Tibial artery (tissue), 4 donors: Measurements from ENCODE around the gene NHLRC4.

Experiments used
- DNase-seq, 2 donors: peaks; one replicate each; pipeline ENCODE4 v3.0.0-alpha.2; 2019
- H3K27ac ChIP-seq, 2 donors: fragments of 200-600 bp; sonication (generic) in 1 of 2; 1 replicate in 1 of 2; 2 replicates in 1 of 2; pipeline ENCODE4 v1.5.1; 2018 to 2019; ENCODE audit warnings: mild to moderate bottlenecking in 1 of 2
- H3K27me3 ChIP-seq, 2 donors: fragments of 200-600 bp; sonication (generic) in 1 of 2; one replicate each; pipeline versions ENCODE4 v1.5.1 to v1.6.0; 2016 to 2019
- H3K36me3 ChIP-seq, 3 donors: fragments of 200-600 bp; sonication (generic) in 2 of 3; one replicate each; pipeline ENCODE4 v1.5.1; 2016 to 2019; ENCODE audit warnings: mild to moderate bottlenecking in 2 of 3
- H3K4me1 ChIP-seq, 4 donors: fragments of 200-600 bp; sonication (generic) in 2 of 4; 1 replicate in 3 of 4; 2 replicates in 1 of 4; pipeline ENCODE4 v1.5.1; 2016 to 2019
- H3K4me3 ChIP-seq, 2 donors: fragments of 200-600 bp; sonication (generic) in 1 of 2; 1 replicate in 1 of 2; 2 replicates in 1 of 2; pipeline ENCODE4 v1.5.1; 2018 to 2019; ENCODE audit warnings: mild to moderate bottlenecking in 2 of 2
- H3K9me3 ChIP-seq, 3 donors: fragments of 200-600 bp; sonication (generic) in 1 of 3; one replicate each; pipeline ENCODE4 v1.5.1; 2016 to 2019
- CTCF ChIP-seq, 2 experiments: fragments of 200-600 bp in 1 of 2; fragments of 450-650 bp in 1 of 2; IDR thresholded peaks; one replicate each; pipeline ENCODE4 v1.5.1; 2017 to 2019; ENCODE audit warnings: antibody characterized with exemption in 2 of 2, mild to moderate bottlenecking in 1 of 2, moderate library complexity in 1 of 2
- intact Hi-C: fragments of 100-400 bp; cut with DNase I; formaldehyde crosslinking; loops from one replicate; pipeline ENCODE4 v1.15.0; 2023; ENCODE audit warnings: low total_unique reads

Gene NHLRC4

GRCh38 chr16:528111-529011 is 38.4 kb upstream of the NHLRC4 start:
- H3K4me3 ChIP-seq = peak overlapping the region; percentile 69 to 79
- no peak for TF ChIP-seq CTCF (IDR thresholded peaks at IDR 0.05)
- no peaks in the 10 kb centered on the region for H3K27me3 ChIP-seq
- H3K4me1 ChIP-seq = peaks cover 0 to 59% (median 38%) of the 10 kb centered on the region in 4 donors
- H3K36me3 ChIP-seq = peaks cover 0 to 7% (median 0%) of the 10 kb centered on the region in 3 donors
- peak overlapping the region; percentile 96 to 98 for H3K27ac ChIP-seq
- no peak for DNase-seq
- H3K9me3 ChIP-seq = no peaks in the 10 kb centered on the region
- intact Hi-C loops = no loop called here

- peak overlapping the region; percentile 69 to 79 for H3K4me3 ChIP-seq
- no peak for TF ChIP-seq CTCF (IDR thresholded peaks at IDR 0.05)
- peaks cover 0 to 56% (median 38%) of the 10 kb centered on the region in 4 donors for H3K4me1 ChIP-seq
- intact Hi-C loops = no loop called here
- peaks cover 0 to 12% (median 0%) of the 10 kb centered on the region in 3 donors for H3K36me3 ChIP-seq
- H3K9me3 ChIP-seq = no peaks in the 10 kb centered on the region
- H3K27me3 ChIP-seq = no peaks in the 10 kb centered on the region
- no peak overlapping the region for H3K27ac ChIP-seq
- DNase-seq = no peak
Measured at GRCh38 chr16:529012-529575, 37.7 kb upstream of the NHLRC4 start.

DNA sequence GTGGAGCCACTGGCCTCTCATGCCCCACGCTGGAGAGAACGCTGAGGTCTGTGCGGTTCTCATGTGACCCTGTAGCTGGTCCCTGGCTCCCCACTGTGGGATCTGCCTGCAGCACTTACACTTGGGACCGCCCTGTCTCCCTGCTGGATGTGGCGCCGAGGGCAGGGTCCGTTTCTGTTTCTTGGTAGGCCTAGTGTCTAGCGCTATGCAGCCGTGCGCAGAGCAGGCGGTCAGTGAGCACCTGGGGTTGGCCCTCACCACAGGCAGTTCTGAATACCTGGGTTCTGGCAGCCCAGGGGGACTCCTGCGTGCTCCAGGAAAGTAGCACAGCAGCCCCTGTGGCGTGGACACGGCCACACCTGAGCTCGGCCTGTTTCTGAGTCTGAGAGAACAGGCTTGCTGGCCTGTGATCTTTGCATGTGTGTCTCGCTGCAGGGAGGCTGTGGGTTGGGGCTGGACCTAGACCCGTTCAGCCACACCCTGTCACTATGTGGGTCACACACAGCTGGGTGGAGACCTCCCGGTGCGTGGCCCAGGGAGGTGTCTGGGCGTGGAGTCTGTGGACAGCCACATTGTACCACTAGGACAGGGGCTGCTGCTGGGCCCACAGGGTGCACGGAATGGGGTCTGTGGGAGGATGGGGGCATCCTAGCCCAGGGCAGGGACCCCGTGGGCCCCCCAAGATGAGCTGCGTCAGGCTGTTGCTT is 36.5 kb upstream of the NHLRC4 start:
- Histone ChIP-seq H3K27me3 (no peaks in the 10 kb centered on the region), H3K27ac (no peak overlapping the region), H3K36me3 (peaks cover 0 to 19% (median 0%) of the 10 kb centered on the region in 3 donors), H3K4me1 (peaks cover 0 to 46% (median 34%) of the 10 kb centered on the region in 4 donors), H3K4me3 (no peak overlapping the region), H3K9me3 (no peaks in the 10 kb centered on the region)
- no peak for TF ChIP-seq CTCF (IDR thresholded peaks at IDR 0.05)
- DNase-seq = no peak
- intact Hi-C loops = no loop called here

DNA sequence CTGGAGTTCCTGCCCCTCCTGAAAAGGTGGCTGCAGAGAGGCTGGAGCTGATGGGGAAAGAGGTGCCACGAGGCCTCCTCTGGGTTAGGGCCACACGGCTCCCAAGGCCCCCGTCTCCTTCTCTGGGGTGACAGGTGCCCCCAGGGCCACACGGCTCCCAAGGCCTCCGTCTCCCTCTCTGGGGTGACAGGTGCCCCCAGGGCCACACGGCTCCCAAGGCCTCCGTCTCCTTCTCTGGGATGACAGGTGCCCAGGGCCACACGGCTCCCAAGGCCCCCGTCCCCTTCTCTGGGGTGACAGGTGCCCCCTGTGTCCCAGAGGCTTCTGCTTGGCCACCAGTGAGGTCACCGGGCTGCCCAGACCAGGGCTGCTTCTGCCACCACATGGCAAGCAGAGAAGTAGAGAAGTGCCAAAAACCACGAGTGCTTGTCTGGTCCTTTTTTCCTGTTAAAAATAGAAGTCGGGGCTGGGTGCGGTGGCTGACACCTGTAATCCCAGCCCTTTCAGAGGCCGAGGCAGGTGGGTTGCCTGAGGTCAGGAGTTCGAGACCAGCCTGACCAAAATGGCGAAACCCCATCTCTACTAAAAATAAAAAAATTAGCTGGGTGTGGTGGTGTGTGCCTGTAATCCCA is 35.2 kb upstream of the NHLRC4 start:
- Histone ChIP-seq H3K27me3 (no peaks in the 10 kb centered on the region), H3K36me3 (peaks cover 0 to 32% (median 0%) of the 10 kb centered on the region in 3 donors), H3K27ac (no peak overlapping the region), H3K4me3 (no peak overlapping the region), H3K9me3 (no peaks in the 10 kb centered on the region), H3K4me1 (peaks cover 0 to 36% (median 20%) of the 10 kb centered on the region in 4 donors)
- no peak for TF ChIP-seq CTCF (IDR thresholded peaks at IDR 0.05)
- DNase-seq = no peak
- intact Hi-C loops = no loop called here

DNA sequence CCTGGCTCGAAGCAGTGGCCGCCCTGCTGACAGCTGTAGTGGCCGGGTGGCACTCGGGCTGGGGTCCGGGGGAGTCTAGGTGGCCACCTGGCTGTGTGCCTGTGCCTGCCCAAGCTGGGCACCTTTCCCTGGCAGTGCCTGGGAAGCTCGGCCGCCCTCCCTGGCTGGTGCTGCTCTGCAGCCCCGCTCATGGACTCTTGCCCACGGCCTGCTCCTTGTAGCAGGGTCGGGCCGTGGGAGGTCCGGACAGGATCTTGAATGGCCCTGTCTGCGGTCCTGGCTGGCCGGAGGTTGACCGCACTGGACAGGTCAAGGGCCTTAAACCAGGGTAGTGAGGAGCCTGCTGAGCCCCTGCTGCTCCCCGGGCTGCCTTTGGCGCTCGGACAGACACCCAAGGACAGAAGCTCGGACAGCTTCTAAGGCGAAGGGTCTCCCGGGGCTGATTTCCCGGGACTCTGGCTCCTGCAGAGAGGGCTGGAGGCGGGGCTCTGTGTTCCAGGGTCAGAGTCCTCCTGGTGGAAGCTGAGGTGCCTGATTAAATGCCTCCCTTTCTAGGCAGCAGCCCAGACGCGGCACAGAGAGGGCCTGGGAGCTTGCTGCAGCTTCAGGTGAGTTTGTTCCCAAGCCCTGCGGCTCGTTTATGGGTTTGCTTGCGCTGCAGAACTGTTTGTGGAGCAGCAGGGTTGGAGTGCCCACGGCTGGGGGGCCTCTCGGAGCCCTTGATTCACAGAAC is 33.2 kb upstream of the NHLRC4 start:
- no peak for DNase-seq
- Histone ChIP-seq H3K27ac (no peak overlapping the region), H3K27me3 (no peaks in the 10 kb centered on the region), H3K4me1 (peaks cover 0 to 28% (median 14%) of the 10 kb centered on the region in 4 donors), H3K36me3 (peaks cover 0 to 51% (median 5%) of the 10 kb centered on the region in 3 donors), H3K9me3 (no peaks in the 10 kb centered on the region), H3K4me3 (no peak overlapping the region)
- no peak for TF ChIP-seq CTCF (IDR thresholded peaks at IDR 0.05)
- intact Hi-C loops = no loop called here
